Keratinocyte (primary cell): ENCODE measurements around the gene OR10AG1. TPM values are rescaled to one million over a fixed set of nuclear protein-coding genes. Genes with fewer than 3 reads are reported as not detected.

ENCODE experiments used
- DNase-seq: peaks from one replicate; pipeline ENCODE4 v3.0.0-alpha.2; 2011; ENCODE audit warnings: low read depth, missing footprints, low spot score
- FAIRE-seq: peaks from 2 replicates; lab custom pipeline; 2011; peaks lifted over from hg19 to GRCh38; lab: Jason Lieb, UNC
- H2AFZ ChIP-seq: 2 replicates; pipeline ENCODE4 v1.6.0; 2012; ENCODE audit warnings: low read length, control low read depth, inconsistent platforms; ENCODE audit not compliant: control insufficient read depth
- H3K27ac ChIP-seq: 2 replicates; pipeline ENCODE4 v1.5.1; 2011; ENCODE audit warnings: low read length; ENCODE audit not compliant: control insufficient read depth, insufficient read depth
- H3K27me3 ChIP-seq: 3 replicates; pipeline ENCODE4 v1.6.0; 2011; ENCODE audit warnings: low read length; ENCODE audit not compliant: control insufficient read depth, insufficient read depth; ENCODE audit errors: extremely low read depth
- H3K36me3 ChIP-seq, 2 experiments: 2 replicates in 1 of 2; 3 replicates in 1 of 2; pipeline ENCODE4 v1.5.1; 2011; ENCODE audit warnings: low read length in 2 of 2, mild to moderate bottlenecking in 1 of 2; ENCODE audit not compliant: control insufficient read depth in 2 of 2, insufficient read depth in 2 of 2; ENCODE audit errors: extremely low read depth in 1 of 2
- H3K4me1 ChIP-seq: 3 replicates; pipeline ENCODE4 v1.5.1; 2011; ENCODE audit warnings: low read length; ENCODE audit not compliant: control insufficient read depth, insufficient read depth; ENCODE audit errors: extremely low read depth
- H3K4me2 ChIP-seq: 3 replicates; pipeline ENCODE4 v1.6.0; 2011; ENCODE audit warnings: low read depth, low read length; ENCODE audit not compliant: control insufficient read depth, insufficient read depth; ENCODE audit errors: extremely low read depth
- H3K4me3 ChIP-seq, 3 experiments: fragments of 200-600 bp in 1 of 3; sonication (generic) in 1 of 3; 2 replicates in 2 of 3; 3 replicates in 1 of 3; pipeline ENCODE4 v1.5.1; 2011 to 2016; ENCODE audit warnings: low read length in 3 of 3, mild to moderate bottlenecking in 3 of 3, control low read depth in 2 of 3, inconsistent platforms in 1 of 3, low read depth in 1 of 3, mixed read lengths in 1 of 3, mixed run types in 1 of 3, moderate library complexity in 1 of 3; ENCODE audit not compliant: control insufficient read depth in 2 of 3, insufficient read depth in 2 of 3; ENCODE audit errors: extremely low read depth in 1 of 3
- H3K79me2 ChIP-seq: 2 replicates; pipeline ENCODE4 v1.6.0; 2012; ENCODE audit warnings: low read length; ENCODE audit not compliant: control insufficient read depth, insufficient read depth
- H3K9ac ChIP-seq: 3 replicates; pipeline ENCODE4 v1.6.0; 2011; ENCODE audit warnings: low read length; ENCODE audit not compliant: control insufficient read depth, insufficient read depth; ENCODE audit errors: extremely low read depth
- H3K9me1 ChIP-seq: 3 replicates; pipeline ENCODE4 v1.6.0; 2011; ENCODE audit warnings: low read length; ENCODE audit not compliant: control insufficient read depth, insufficient read depth; ENCODE audit errors: extremely low read depth
- H3K9me3 ChIP-seq: 2 replicates; pipeline ENCODE4 v1.5.1; 2012; ENCODE audit warnings: low read depth, low read length; ENCODE audit not compliant: control insufficient read depth
- H4K20me1 ChIP-seq: 3 replicates; pipeline ENCODE4 v1.6.0; 2011; ENCODE audit warnings: low read length; ENCODE audit not compliant: control insufficient read depth, insufficient read depth; ENCODE audit errors: extremely low read depth
- EZH2 ChIP-seq: IDR thresholded peaks from one replicate; pipeline ENCODE4 v1.6.1; 2012; ENCODE audit warnings: inconsistent platforms, mild to moderate bottlenecking, low read length, moderate library complexity
- dilution Hi-C: fragments of 300-500 bp; cut with MboI; formaldehyde crosslinking; loops from one replicate; pipeline ENCODE4 v1.7.0; 2020; ENCODE audit warnings: low sequenced_read_pairs; ENCODE audit not compliant: extremely low pct_ligation_motif_present
- polyA plus RNA-seq, 5 experiments: library from polyadenylated mRNA; depleted of rRNA in 3 of 5; stranded (reverse) in 3 of 5; stranded (forward) in 1 of 5; unstranded in 1 of 5; fragments of >200 nt; gene quantifications; 1 replicate in 1 of 5; 2 replicates in 3 of 5; 3 replicates in 1 of 5; pipeline versions ENCODE4 v1.2.1 to v1.2.3, GENCODE V29; 2011 to 2012; ENCODE audit warnings: missing spikeins in 2 of 5, low read depth in 1 of 5, low replicate concordance in 1 of 5
- TF ChIP-seq, protein P1 (sequence below), 3 experiments: IDR thresholded peaks in 1 of 3; conservative IDR thresholded peaks in 1 of 3; optimal IDR thresholded peaks in 1 of 3; 2 replicates in 2 of 3; 3 replicates in 1 of 3; pipeline versions ENCODE3 to v1.5.1; 2011; ENCODE audit warnings: low read length in 3 of 3, mild to moderate bottlenecking in 3 of 3, moderate library complexity in 2 of 3, control low read depth in 1 of 3, inconsistent platforms in 1 of 3; ENCODE audit not compliant: insufficient read depth in 2 of 3; ENCODE audit errors: extremely low read depth in 1 of 3

Gene OR10AG1
- polyA plus RNA-seq, 1 donor (not counting 4 experiments of a cell fraction or from before 2014, with no cell fraction given), result not detected

DNA sequence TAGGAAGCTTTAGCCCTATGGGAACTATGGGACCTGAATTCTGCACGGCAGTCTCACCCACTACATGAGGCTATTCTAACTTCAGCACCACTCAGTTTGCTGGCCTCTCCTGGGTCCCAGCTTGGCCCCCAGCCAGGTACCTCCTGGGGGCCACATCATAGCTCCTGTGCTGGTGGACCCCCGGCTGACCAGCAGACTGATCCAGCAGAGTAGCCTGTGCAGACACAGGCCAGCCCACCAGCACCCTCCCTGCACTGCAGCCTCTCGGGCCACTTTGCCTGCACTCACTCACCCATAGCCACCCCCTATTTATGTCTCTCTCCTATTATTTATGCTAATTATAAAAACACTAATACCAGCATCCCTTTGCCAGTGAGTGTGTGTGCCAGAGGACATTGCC lies 1.2 kb upstream of the OR10AG1 start:
- TF ChIP-seq EZH2, result no peak
- TF ChIP-seq, protein P1, sequence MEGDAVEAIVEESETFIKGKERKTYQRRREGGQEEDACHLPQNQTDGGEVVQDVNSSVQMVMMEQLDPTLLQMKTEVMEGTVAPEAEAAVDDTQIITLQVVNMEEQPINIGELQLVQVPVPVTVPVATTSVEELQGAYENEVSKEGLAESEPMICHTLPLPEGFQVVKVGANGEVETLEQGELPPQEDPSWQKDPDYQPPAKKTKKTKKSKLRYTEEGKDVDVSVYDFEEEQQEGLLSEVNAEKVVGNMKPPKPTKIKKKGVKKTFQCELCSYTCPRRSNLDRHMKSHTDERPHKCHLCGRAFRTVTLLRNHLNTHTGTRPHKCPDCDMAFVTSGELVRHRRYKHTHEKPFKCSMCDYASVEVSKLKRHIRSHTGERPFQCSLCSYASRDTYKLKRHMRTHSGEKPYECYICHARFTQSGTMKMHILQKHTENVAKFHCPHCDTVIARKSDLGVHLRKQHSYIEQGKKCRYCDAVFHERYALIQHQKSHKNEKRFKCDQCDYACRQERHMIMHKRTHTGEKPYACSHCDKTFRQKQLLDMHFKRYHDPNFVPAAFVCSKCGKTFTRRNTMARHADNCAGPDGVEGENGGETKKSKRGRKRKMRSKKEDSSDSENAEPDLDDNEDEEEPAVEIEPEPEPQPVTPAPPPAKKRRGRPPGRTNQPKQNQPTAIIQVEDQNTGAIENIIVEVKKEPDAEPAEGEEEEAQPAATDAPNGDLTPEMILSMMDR (optimal IDR thresholded peaks at IDR 0.05 in 1 of 3, IDR thresholded peaks at IDR 0.05 in 1 of 3, conservative IDR thresholded peaks at IDR 0.05 in 1 of 3; ENCODE audit: extremely low read depth in 1 of 3, insufficient read depth in 2 of 3, low read length in 3 of 3), result no peak
- H3K9me1 ChIP-seq, result no peaks in the 10 kb centered on the region
- H4K20me1 ChIP-seq, result no peaks in the 10 kb centered on the region
- no peaks in the 10 kb centered on the region for H3K27me3 ChIP-seq
- dilution Hi-C loops, result no loop called here
- H3K9ac ChIP-seq, result no peak overlapping the region
- DNase-seq (no peak), FAIRE-seq (no peak)
- no peak overlapping the region for H3K4me3 ChIP-seq
- H3K79me2 ChIP-seq, result no peaks in the 10 kb centered on the region
- H3K4me2 ChIP-seq, result no peak overlapping the region
- no peak overlapping the region for H3K27ac ChIP-seq
- H3K36me3 ChIP-seq, result no peaks in the 10 kb centered on the region
- H3K9me3 ChIP-seq, result no peaks in the 10 kb centered on the region
- H3K4me1 ChIP-seq, result no peaks in the 10 kb centered on the region
- H2AFZ ChIP-seq, result no peak overlapping the region

DNA sequence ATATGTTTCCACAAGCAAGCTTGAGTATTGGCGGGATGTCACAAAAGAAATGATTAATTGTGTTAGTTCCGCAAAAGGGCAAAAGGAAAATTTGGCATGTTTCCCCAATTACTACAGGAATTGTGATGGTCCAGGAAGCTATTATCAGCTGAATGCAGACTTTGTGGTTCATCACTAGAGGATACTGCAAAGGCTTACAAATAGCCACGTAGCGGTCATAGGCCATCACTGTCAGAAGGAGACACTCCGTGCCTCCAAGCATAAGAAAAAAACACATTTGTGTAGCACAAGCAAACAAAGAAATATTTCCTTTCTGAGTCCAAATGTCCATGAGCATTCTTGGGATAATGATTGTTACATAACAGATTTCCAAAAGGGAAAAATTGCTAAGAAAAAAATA lies 1.8 kb downstream of the OR10AG1 start:
- no peak overlapping the region for H3K27ac ChIP-seq
- no peak for TF ChIP-seq EZH2
- TF ChIP-seq, protein P1 (optimal IDR thresholded peaks at IDR 0.05 in 1 of 3, IDR thresholded peaks at IDR 0.05 in 1 of 3, conservative IDR thresholded peaks at IDR 0.05 in 1 of 3; ENCODE audit: extremely low read depth in 1 of 3, insufficient read depth in 2 of 3, low read length in 3 of 3), result no peak
- no peaks in the 10 kb centered on the region for H3K9me1 ChIP-seq
- H3K4me3 ChIP-seq, result no peak overlapping the region
- no peak for FAIRE-seq
- no peaks in the 10 kb centered on the region for H4K20me1 ChIP-seq
- H3K4me2 ChIP-seq, result no peak overlapping the region
- no peaks in the 10 kb centered on the region for H3K36me3 ChIP-seq
- no peak overlapping the region for H3K9ac ChIP-seq
- no peaks in the 10 kb centered on the region for H3K79me2 ChIP-seq
- dilution Hi-C loops, result no loop called here
- no peaks in the 10 kb centered on the region for H3K4me1 ChIP-seq
- H2AFZ ChIP-seq, result no peak overlapping the region
- DNase-seq, result no peak
- H3K9me3 ChIP-seq, result peaks cover 1% of the 10 kb centered on the region
- no peaks in the 10 kb centered on the region for H3K27me3 ChIP-seq
